K562 (cell line): ENCODE data around the gene GTF2A2. TPM values are rescaled to one million over a fixed set of nuclear protein-coding genes. Genes with fewer than 3 reads are reported as not detected.

Source experiments
- ARID1B ChIP-seq: fragments of 450-650 bp; IDR thresholded peaks from 2 replicates; pipeline ENCODE4 v1.6.1; 2016; ENCODE audit warnings: antibody characterized with exemption, mild to moderate bottlenecking, inconsistent platforms
- BACH1 ChIP-seq: fragments of 200-800 bp; sonication (Bioruptor generic); IDR thresholded peaks from 2 replicates; pipeline ENCODE4 v1.6.1; 2016; ENCODE audit warnings: missing genetic modification characterization, missing compliant biosample characterization
- ELF4 ChIP-seq: fragments of 450-650 bp; formaldehyde crosslinking; IDR thresholded peaks from 2 replicates; pipeline ENCODE4 v1.4.0; 2022; ENCODE audit warnings: missing genetic modification characterization
- FOXJ2 ChIP-seq: fragments of 200-800 bp; sonication (Bioruptor generic); IDR thresholded peaks from 2 replicates; pipeline ENCODE4 v1.6.1; 2016; ENCODE audit warnings: missing genetic modification characterization, missing compliant biosample characterization
- KDM5B ChIP-seq: fragments of 200-600 bp; sonication (generic); IDR thresholded peaks from 2 replicates; pipeline ENCODE4 v1.6.1; 2012; ENCODE audit warnings: low read depth, mild to moderate bottlenecking, moderate library complexity, low read length, control low read depth, inconsistent platforms; ENCODE audit not compliant: insufficient replicate concordance
- LEF1 ChIP-seq: fragments of 450-650 bp; IDR thresholded peaks from 2 replicates; pipeline ENCODE4 v1.6.1; 2016; ENCODE audit warnings: mild to moderate bottlenecking
- MXI1 ChIP-seq: IDR thresholded peaks from 2 replicates; pipeline ENCODE4 v1.6.1; 2011; ENCODE audit warnings: low read depth, mild to moderate bottlenecking, improper control_type of control experiment, low read length
- NBN ChIP-seq: fragments of 450-650 bp; IDR thresholded peaks from 2 replicates; pipeline ENCODE4 v1.6.1; 2016; ENCODE audit warnings: low read depth, mild to moderate bottlenecking
- POLR2B ChIP-seq: fragments of 450-650 bp; IDR thresholded peaks from 2 replicates; pipeline ENCODE4 v1.6.1; 2018; ENCODE audit warnings: low read depth; ENCODE audit not compliant: partially characterized antibody
- SAFB2 ChIP-seq: fragments of 200-400 bp; formaldehyde crosslinking; IDR thresholded peaks from 2 replicates; pipeline ENCODE4 v1.6.1; 2018; ENCODE audit warnings: borderline replicate concordance, low read length, low read depth, moderate library complexity; ENCODE audit not compliant: severe bottlenecking
- SMARCA4 ChIP-seq: fragments of 450-650 bp; IDR thresholded peaks from 2 replicates; pipeline ENCODE4 v1.6.1; 2016
- TBL1XR1 ChIP-seq, 2 experiments: IDR thresholded peaks; 2 replicates each; pipeline ENCODE4 v1.6.1; 2012; ENCODE audit warnings: improper control_type of control experiment in 2 of 2, low read length in 2 of 2, mild to moderate bottlenecking in 1 of 2
- THRAP3 ChIP-seq: fragments of 450-650 bp; IDR thresholded peaks from 2 replicates; pipeline ENCODE4 v1.6.1; 2016; ENCODE audit warnings: mild to moderate bottlenecking, inconsistent platforms, borderline replicate concordance
- ZNF197 ChIP-seq: fragments of 200-800 bp; sonication (Bioruptor generic); IDR thresholded peaks from 2 replicates; pipeline ENCODE4 v1.6.1; 2016; ENCODE audit warnings: low read depth, missing genetic modification characterization, missing compliant biosample characterization
- ZNF354B ChIP-seq: fragments of 250-450 bp; sonication (Bioruptor Pico); IDR thresholded peaks from 2 replicates; pipeline ENCODE4 v1.4.0; 2020
- ZNF589 ChIP-seq: fragments of 200-800 bp; sonication (Bioruptor generic); IDR thresholded peaks from 2 replicates; pipeline ENCODE4 v1.6.1; 2016; ENCODE audit warnings: low read depth, missing genetic modification characterization, missing compliant biosample characterization
- polyA plus RNA-seq, 8 experiments: library from polyadenylated mRNA; depleted of rRNA in 4 of 8; stranded (reverse) in 5 of 8; unstranded in 3 of 8; fragments of >200 nt; fragmentation: Nextera tagmentation in 2 of 8; fragmentation: Illumina TruSeq in 1 of 8; extraction: Ambion mirVana in 2 of 8; extraction: Trizol in 1 of 8; gene quantifications; 2 replicates each; pipeline versions ENCODE4 v1.2.1 to v1.2.3, GENCODE V29; 2011 to 2014; ENCODE audit warnings: inconsistent platforms in 1 of 8, missing spikeins in 1 of 8
- total RNA-seq, 7 experiments: library from RNA; depleted of rRNA in 6 of 7; stranded (reverse); fragments of >200 nt in 6 of 7; fragmentation: Illumina TruSeq in 2 of 7; extraction: Trizol in 2 of 7; gene quantifications; 2 replicates each; pipeline versions ENCODE4 v1.2.1 to v1.2.3, GENCODE V29; 2011 to 2021; ENCODE audit warnings: low replicate concordance in 1 of 7
- TF ChIP-seq, protein P1 (sequence below), 2 experiments: fragments of 250-450 bp in 1 of 2; fragments of 450-650 bp in 1 of 2; sonication (Bioruptor Pico) in 1 of 2; IDR thresholded peaks; 2 replicates each; pipeline versions ENCODE4 v1.6.1 to v1.8.0; 2016 to 2021; ENCODE audit warnings: mild to moderate bottlenecking in 2 of 2, moderate library complexity in 2 of 2, missing compliant biosample characterization in 1 of 2, missing genetic modification characterization in 1 of 2
- TF ChIP-seq, protein P2 (sequence below): fragments of 450-650 bp; formaldehyde crosslinking; IDR thresholded peaks from 2 replicates; pipeline ENCODE4 v1.4.0; 2020; ENCODE audit warnings: mild to moderate bottlenecking, moderate library complexity
- TF ChIP-seq, protein P3 (sequence below): fragments of 450-650 bp; IDR thresholded peaks from 2 replicates; pipeline ENCODE4 v1.6.1; 2018; ENCODE audit not compliant: partially characterized antibody
- TF ChIP-seq, protein P4 (sequence below): fragments of 450-650 bp; IDR thresholded peaks from 2 replicates; pipeline ENCODE4 v1.6.1; 2016; ENCODE audit warnings: borderline replicate concordance

The GTF2A2 gene
- total and polyA plus RNA-seq, 9 of the 15 experiments (the other 6 are each of a cell fraction or from before 2014, with no cell fraction given), result 128 to 656 (median 172) TPM

DNA sequence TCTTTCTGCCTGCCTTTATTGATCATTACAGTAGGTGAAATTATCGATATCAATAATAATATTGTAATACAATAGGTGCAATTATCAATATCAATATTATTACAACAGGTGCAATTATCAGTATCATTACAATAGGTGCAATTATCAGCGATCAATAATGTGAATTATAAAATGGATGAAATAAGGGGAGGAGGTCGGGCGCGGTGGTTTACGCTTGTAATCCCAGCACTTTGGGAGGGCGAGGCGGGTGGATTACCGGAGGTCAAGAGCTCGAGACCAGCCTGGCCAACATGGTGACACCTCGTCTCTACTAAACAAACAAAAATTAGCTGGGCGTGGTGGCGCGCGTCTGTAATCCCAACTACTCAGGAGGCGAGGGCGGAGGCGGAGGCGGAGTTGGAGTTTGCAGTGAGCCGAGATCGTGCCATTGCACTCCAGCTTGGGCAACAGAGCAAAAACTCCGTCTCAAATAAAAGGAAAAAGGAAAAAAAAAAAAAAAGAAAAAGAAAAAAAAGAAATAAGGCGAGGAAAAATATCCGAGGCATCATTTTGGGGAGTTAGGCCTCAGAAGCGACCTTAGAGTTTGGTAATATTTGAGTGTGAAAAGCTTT is 32.4 kb upstream of the GTF2A2 start (continued):
- peak; percentile 6 for TF ChIP-seq KDM5B
- TF ChIP-seq ZNF354B (CRISPR knock-in tag), result no peak
- 0 out of 2 replicates have a peak, but pooled peaks have one; percentile 12 for TF ChIP-seq ELF4 (CRISPR knock-in tag)
- peak; percentile 69 for TF ChIP-seq SMARCA4
- no peak for TF ChIP-seq TBL1XR1 (IDR thresholded peaks at IDR 0.05; ENCODE audit: low read length in 2 of 2)
- peak; percentile 59; the same call in 1 of the 2 replicates for TF ChIP-seq NBN
- TF ChIP-seq FOXJ2 (tag), result no peak; the same call in 1 of the 2 replicates
- TF ChIP-seq ARID1B, result peak; percentile 54
- TF ChIP-seq ZNF197, result no peak
- 0 out of 2 replicates have a peak, but pooled peaks have one; percentile 54 for TF ChIP-seq THRAP3
- TF ChIP-seq, protein P1, sequence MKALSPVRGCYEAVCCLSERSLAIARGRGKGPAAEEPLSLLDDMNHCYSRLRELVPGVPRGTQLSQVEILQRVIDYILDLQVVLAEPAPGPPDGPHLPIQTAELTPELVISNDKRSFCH (CRISPR knock-in tag; IDR thresholded peaks at IDR 0.05), result no peak
- TF ChIP-seq, protein P1 (tag; IDR thresholded peaks at IDR 0.05), result no peak
- peak; percentile 49; the same call in 1 of the 2 replicates for TF ChIP-seq BACH1
- peak; percentile 68; the same call in 1 of the 2 replicates for TF ChIP-seq ZNF589 (CRISPR knock-in tag)
- peak; percentile 57 for TF ChIP-seq POLR2B
- TF ChIP-seq, protein P2, sequence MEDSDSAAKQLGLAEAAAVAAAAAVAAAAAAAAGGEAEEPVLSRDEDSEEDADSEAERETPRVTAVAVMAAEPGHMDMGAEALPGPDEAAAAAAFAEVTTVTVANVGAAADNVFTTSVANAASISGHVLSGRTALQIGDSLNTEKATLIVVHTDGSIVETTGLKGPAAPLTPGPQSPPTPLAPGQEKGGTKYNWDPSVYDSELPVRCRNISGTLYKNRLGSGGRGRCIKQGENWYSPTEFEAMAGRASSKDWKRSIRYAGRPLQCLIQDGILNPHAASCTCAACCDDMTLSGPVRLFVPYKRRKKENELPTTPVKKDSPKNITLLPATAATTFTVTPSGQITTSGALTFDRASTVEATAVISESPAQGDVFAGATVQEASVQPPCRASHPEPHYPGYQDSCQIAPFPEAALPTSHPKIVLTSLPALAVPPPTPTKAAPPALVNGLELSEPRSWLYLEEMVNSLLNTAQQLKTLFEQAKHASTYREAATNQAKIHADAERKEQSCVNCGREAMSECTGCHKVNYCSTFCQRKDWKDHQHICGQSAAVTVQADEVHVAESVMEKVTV (CRISPR knock-in tag), result no peak
- no peak for TF ChIP-seq MXI1
- 0 out of 2 replicates have a peak, but pooled peaks have one; percentile 19 for TF ChIP-seq LEF1
- TF ChIP-seq, protein P3, sequence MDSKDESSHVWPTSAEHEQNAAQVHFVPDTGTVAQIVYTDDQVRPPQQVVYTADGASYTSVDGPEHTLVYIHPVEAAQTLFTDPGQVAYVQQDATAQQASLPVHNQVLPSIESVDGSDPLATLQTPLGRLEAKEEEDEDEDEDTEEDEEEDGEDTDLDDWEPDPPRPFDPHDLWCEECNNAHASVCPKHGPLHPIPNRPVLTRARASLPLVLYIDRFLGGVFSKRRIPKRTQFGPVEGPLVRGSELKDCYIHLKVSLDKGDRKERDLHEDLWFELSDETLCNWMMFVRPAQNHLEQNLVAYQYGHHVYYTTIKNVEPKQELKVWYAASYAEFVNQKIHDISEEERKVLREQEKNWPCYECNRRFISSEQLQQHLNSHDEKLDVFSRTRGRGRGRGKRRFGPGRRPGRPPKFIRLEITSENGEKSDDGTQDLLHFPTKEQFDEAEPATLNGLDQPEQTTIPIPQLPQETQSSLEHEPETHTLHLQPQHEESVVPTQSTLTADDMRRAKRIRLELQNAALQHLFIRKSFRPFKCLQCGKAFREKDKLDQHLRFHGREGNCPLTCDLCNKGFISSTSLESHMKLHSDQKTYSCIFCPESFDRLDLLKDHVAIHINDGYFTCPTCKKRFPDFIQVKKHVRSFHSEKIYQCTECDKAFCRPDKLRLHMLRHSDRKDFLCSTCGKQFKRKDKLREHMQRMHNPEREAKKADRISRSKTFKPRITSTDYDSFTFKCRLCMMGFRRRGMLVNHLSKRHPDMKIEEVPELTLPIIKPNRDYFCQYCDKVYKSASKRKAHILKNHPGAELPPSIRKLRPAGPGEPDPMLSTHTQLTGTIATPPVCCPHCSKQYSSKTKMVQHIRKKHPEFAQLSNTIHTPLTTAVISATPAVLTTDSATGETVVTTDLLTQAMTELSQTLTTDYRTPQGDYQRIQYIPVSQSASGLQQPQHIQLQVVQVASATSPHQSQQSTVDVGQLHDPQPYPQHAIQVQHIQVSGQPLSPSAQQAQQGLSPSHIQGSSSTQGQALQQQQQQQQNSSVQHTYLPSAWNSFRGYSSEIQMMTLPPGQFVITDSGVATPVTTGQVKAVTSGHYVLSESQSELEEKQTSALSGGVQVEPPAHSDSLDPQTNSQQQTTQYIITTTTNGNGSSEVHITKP, result peak; percentile 9
- TF ChIP-seq, protein P4, sequence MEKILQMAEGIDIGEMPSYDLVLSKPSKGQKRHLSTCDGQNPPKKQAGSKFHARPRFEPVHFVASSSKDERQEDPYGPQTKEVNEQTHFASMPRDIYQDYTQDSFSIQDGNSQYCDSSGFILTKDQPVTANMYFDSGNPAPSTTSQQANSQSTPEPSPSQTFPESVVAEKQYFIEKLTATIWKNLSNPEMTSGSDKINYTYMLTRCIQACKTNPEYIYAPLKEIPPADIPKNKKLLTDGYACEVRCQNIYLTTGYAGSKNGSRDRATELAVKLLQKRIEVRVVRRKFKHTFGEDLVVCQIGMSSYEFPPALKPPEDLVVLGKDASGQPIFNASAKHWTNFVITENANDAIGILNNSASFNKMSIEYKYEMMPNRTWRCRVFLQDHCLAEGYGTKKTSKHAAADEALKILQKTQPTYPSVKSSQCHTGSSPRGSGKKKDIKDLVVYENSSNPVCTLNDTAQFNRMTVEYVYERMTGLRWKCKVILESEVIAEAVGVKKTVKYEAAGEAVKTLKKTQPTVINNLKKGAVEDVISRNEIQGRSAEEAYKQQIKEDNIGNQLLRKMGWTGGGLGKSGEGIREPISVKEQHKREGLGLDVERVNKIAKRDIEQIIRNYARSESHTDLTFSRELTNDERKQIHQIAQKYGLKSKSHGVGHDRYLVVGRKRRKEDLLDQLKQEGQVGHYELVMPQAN, result peak; percentile 81
- no peak for TF ChIP-seq SAFB2
